GM21723 (cell line): ENCODE measurements around the gene VBP1.
A peak's percentile ranks its signal among the peaks of the same experiment; 100 is the strongest.
"Not testable (repeated sequence)": the region's sequence is repeated elsewhere in the genome, so short reads cannot be mapped to it uniquely, and the experiment has no call there.

Experiments used
- ATAC-seq: cut with Tn5 transposase; IDR thresholded peaks from one replicate; pipeline ENCODE4 v1.9.1; 2021; ENCODE audit warnings: mild to moderate bottlenecking, moderate library complexity; ENCODE audit not compliant: unreplicated experiment

Gene VBP1

GRCh38 chrX:155262970-155263754 is 46.9 kb downstream of the VBP1 start:
- ATAC-seq: peak; percentile 35

DNA sequence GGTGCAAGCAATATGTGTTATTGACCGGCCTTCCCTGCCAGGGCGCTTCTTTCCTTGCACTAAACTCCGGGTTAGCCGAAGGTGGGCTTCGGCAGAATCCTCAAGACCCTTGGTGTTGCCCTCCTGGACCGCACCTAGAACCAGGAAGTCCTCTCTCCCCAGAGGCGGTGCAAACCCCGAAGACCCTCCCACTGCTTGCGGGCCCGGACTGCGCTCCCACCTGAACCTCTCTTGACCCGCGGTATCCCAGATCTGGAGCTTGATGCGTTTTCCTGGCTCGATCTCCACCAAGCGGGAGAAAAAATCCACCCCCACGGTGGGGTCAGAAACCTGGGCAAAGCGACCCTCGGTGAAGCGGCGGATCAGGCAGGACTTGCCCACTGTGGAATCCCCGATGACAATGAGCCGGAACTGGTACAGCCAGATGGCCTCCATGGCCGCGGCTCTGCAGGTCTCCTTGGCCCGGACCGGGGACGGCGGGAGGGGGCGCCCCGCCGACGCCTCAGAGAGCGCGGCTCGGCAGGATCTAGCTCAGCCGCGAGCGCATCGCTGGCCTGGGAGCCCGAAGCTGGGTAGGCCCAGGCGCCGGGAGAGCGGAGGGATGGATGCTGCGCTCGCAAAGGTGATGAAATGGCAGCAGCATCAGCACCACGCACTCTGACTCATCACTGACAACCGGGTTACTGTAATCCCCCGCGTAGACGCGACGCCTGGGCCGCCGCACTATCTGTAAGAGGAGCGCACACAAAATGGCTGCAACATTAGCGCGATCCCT is 47.8 kb downstream of the VBP1 start, which contains the start of gene RAB39B:
RAB39B (minus strand) TSS at position 638 of the 775 bp plus-strand sequence; CDS start at position 435, 203 bp downstream.
- ATAC-seq: peak; percentile 90

DNA sequence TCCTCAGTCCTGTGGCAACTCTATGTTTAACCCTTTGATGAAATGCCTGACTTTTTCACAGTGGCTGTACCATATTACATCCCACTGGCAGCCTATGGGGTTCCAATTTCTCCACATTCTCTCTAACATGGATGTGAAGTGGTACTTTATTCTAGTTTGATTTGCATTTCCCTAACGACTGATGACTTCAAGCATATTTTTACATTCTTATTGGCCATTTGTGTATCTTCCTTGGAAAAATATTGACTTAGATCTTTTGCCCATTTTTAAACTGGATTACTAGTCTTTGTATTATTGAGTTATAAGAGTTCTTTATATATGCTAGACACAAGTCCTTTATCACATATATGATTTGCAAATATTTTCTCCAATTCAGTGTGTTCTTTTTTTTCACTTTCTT is 50.2 kb downstream of the VBP1 start:
- ATAC-seq: no peak

DNA sequence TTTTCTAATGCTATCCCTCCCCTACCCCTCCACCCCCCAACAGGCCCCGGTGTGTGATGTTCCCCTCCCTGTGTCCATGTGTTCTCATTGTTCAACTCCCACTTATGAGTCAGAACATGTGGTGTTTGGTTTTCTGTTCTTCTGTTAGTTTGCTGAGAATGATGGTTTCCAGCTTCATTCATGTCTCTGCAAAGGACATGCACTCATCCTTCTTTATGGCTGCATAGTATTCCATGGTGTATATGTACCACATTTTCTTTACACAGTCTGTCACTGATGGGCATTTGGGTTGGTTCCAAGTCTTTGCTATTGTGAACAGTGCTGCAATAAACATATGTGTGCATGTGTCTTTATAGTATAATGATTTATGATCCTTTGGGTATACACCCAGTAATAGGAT is 51.7 kb downstream of the VBP1 start:
- not testable (repeated sequence) for ATAC-seq

- ATAC-seq: no peak
Observed at GRCh38 chrX:155270969-155271368, 54.7 kb downstream of the VBP1 start.

DNA sequence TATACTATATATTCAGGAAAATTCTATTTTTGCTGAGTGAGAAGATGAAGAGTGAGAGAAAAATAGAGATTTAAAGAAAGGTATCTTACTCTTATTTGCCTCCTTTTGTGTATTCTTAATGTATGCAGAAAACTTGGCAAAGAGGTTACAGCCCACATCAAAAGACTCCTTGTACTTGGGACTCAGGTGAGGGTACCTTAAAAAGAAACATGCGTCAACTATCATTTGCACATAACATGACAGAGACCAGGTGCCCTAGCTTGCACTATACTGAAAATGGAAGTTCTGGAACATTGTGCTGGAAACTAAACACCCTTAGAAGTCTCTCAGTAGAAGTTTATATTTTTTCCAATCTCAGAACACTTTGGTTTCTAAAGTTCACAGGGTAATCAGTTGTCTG is 63.6 kb downstream of the VBP1 start:
- no peak for ATAC-seq
